Ovary (tissue), 9 donors: ENCODE measurements around the gene LDB3. TPM values are rescaled to one million over a fixed set of nuclear protein-coding genes. Genes with fewer than 3 reads are reported as not detected.

Experiments used
- DNase-seq, 5 donors: peaks; one replicate each; pipeline ENCODE4 v3.0.0-alpha.2; 2019 to 2020
- H3K27ac ChIP-seq, 2 donors: fragments of 200-600 bp; one replicate each; pipeline versions ENCODE4 v1.5.1 to v1.8.0; 2019 to 2022
- H3K27me3 ChIP-seq: fragments of 200-600 bp; one replicate; pipeline ENCODE4 v1.8.0; 2022
- H3K36me3 ChIP-seq: fragments of 200-600 bp; sonication (generic); one replicate; pipeline ENCODE4 v1.5.1; 2019
- H3K4me1 ChIP-seq: one replicate; pipeline ENCODE4 v1.8.1; 2013; ENCODE audit warnings: mild to moderate bottlenecking, moderate library complexity; ENCODE audit not compliant: insufficient read depth
- H3K4me3 ChIP-seq: fragments of 200-600 bp; sonication (generic); one replicate; pipeline ENCODE4 v1.5.1; 2017
- H3K9me3 ChIP-seq, 2 donors: fragments of 200-600 bp in 1 of 2; sonication (generic) in 1 of 2; one replicate each; pipeline versions ENCODE4 v1.5.1 to v1.8.1; 2013 to 2019; ENCODE audit warnings: mild to moderate bottlenecking in 1 of 2, moderate library complexity in 1 of 2
- CTCF ChIP-seq, 3 donors: fragments of 450-650 bp in 2 of 3; fragments of 200-600 bp in 1 of 3; IDR thresholded peaks; one replicate each; pipeline versions ENCODE4 v1.5.1 to v1.8.0; 2016 to 2022; ENCODE audit warnings: antibody characterized with exemption in 3 of 3, mild to moderate bottlenecking in 1 of 3
- EP300 ChIP-seq: sonication (generic); formaldehyde crosslinking; IDR thresholded peaks from one replicate; pipeline ENCODE4 v1.6.1; 2017; ENCODE audit warnings: antibody characterized with exemption
- POLR2A ChIP-seq: fragments of 450-650 bp; IDR thresholded peaks from one replicate; pipeline ENCODE4 v1.6.1; 2017; ENCODE audit warnings: antibody characterized with exemption, mild to moderate bottlenecking, moderate library complexity
- WGBS, 3 donors: extraction: QIAGEN DNeasy Blood & Tissue Kit in 1 of 3; methylation state at CpG; one replicate each; pipeline versions ENCODE4 v1.1.5 to v1.1.7; 2013 to 2017; 5-methylcytosine and 5-hydroxymethylcytosine counted together
- intact Hi-C, 4 donors: fragments of 100-400 bp; cut with DNase I; formaldehyde crosslinking; loops; one replicate each; pipeline versions ENCODE4 v1.11.0 to v1.15.1; 2022 to 2023
- polyA plus RNA-seq, 2 donors: library from polyadenylated mRNA; stranded (reverse); fragments of 200-250 nt in 1 of 2; fragments of 350-450 nt in 1 of 2; fragmentation: Illumina TruSeq in 1 of 2; extraction: RNeasy Lipid Tissue Mini Kit (QIAGEN cat#74804) in 1 of 2; gene quantifications; one replicate each; pipeline ENCODE4 v1.2.3, GENCODE V29; 2013 to 2014
- total RNA-seq, 7 donors: library from RNA; depleted of rRNA in 2 of 7; stranded (reverse); fragments of >200 nt in 2 of 7; fragmentation: NEBNext Ultra II Directional in 3 of 7; extraction: Animal tissue kit (Norgen Biotek cat#: 25700) in 3 of 7; gene quantifications; one replicate each; pipeline versions ENCODE4 v1.1.0 to v1.2.4, GENCODE V29; 2016 to 2023
- donor health status: DM: no; HTN: no; CAD: no; lungs with moderate emphysema.
- donor health status: DM: no; HTN: no; CAD: no.
- donor health status: Bipolar disorder and iron deficiency.
- donor health status: DM: yes; HTN: yes; CAD: no.
- donor health status: DM: no; HTN: no; CAD: no.
- donor health status: DM: yes; HTN: yes; CAD: no.

Gene LDB3
- total and polyA plus RNA-seq, 9 donors = 1.5 to 12.9 (median 3.6) TPM

- WGBS, 3 donors = 76 to 83% (median 78%) methylated on average over 5 of the region's 5 CpGs
- Histone ChIP-seq H3K4me1 (peaks cover 3% of the 10 kb centered on the region), H3K9me3 (no peaks in the 10 kb centered on the region), H3K27ac (no peak overlapping the region), H3K27me3 (no peaks in the 10 kb centered on the region), H3K4me3 (no peak overlapping the region), H3K36me3 (no peaks in the 10 kb centered on the region)
- TF ChIP-seq EP300 (no peak), CTCF (IDR thresholded peaks at IDR 0.05) (no peak), POLR2A (no peak)
- intact Hi-C loops = no loop called here
- DNase-seq = no peak
Measured at GRCh38 chr10:86715836-86716235, 47.5 kb downstream of the LDB3 start.

GRCh38 chr10:86716466-86716865, 48.2 kb downstream of the LDB3 start:
- H3K36me3 ChIP-seq = no peaks in the 10 kb centered on the region
- peaks cover 1% of the 10 kb centered on the region for H3K4me1 ChIP-seq
- H3K27ac ChIP-seq = no peak overlapping the region
- H3K4me3 ChIP-seq = no peak overlapping the region
- TF ChIP-seq CTCF (IDR thresholded peaks at IDR 0.05) (no peak), POLR2A (no peak), EP300 (no peak)
- H3K9me3 ChIP-seq = no peaks in the 10 kb centered on the region
- WGBS, 3 donors = 84 to 93% (median 90%) methylated on average over 5 to 13 of the region's 13 CpGs
- intact Hi-C loops = no loop called here
- no peak for DNase-seq
- no peaks in the 10 kb centered on the region for H3K27me3 ChIP-seq

- no peaks in the 10 kb centered on the region for H3K27me3 ChIP-seq
- DNase-seq = no peak
- H3K4me3 ChIP-seq = no peak overlapping the region
- no peaks in the 10 kb centered on the region for H3K36me3 ChIP-seq
- 92 to 94% (median 93%) methylated on average over 8 of the region's 8 CpGs for WGBS, 3 donors
- H3K27ac ChIP-seq = no peak overlapping the region
- intact Hi-C loops = no loop called here
- H3K4me1 ChIP-seq = no peaks in the 10 kb centered on the region
- TF ChIP-seq POLR2A (no peak), EP300 (no peak), CTCF (IDR thresholded peaks at IDR 0.05) (no peak)
- H3K9me3 ChIP-seq = no peaks in the 10 kb centered on the region
Measured at GRCh38 chr10:86718556-86718955, 50.2 kb downstream of the LDB3 start.

GRCh38 chr10:86721232-86721631, 52.9 kb downstream of the LDB3 start:
- no peaks in the 10 kb centered on the region for H3K9me3 ChIP-seq
- TF ChIP-seq EP300 = no peak
- no peak for TF ChIP-seq POLR2A
- no peak overlapping the region for H3K4me3 ChIP-seq
- no peaks in the 10 kb centered on the region for H3K4me1 ChIP-seq
- no peak overlapping the region for H3K27ac ChIP-seq
- no peak for DNase-seq
- no peaks in the 10 kb centered on the region for H3K27me3 ChIP-seq
- intact Hi-C loops = no loop called here
- WGBS, 3 donors = 80 to 94% (median 90%) methylated on average over 5 of the region's 5 CpGs
- no peaks in the 10 kb centered on the region for H3K36me3 ChIP-seq

GRCh38 chr10:86723009-86723408, 54.7 kb downstream of the LDB3 start:
- no peak for DNase-seq
- WGBS, 3 donors = 94 to 100% (median 97%) methylated on average over 2 of the region's 2 CpGs
- no peaks in the 10 kb centered on the region for H3K36me3 ChIP-seq
- H3K4me3 ChIP-seq = no peak overlapping the region
- H3K4me1 ChIP-seq = no peaks in the 10 kb centered on the region
- no peaks in the 10 kb centered on the region for H3K9me3 ChIP-seq
- no peak for TF ChIP-seq POLR2A
- H3K27ac ChIP-seq = no peak overlapping the region
- H3K27me3 ChIP-seq = no peaks in the 10 kb centered on the region
- intact Hi-C loops = no loop called here
